Activated CD4-positive, alpha-beta T cell treated with anti-CD3 and anti-CD28 coated beads, Interleukin-2, amount 10 ng/mL, durations not matched to agents 24 days and 14 days (primary cell): Measurements from ENCODE around the gene TSSK3. TPM values are rescaled to one million over a fixed set of nuclear protein-coding genes. Genes with fewer than 3 reads are reported as not detected.

Source experiments
- DNase-seq: peaks from one replicate; pipeline ENCODE4 v3.0.0; 2022
- H3K27ac Mint-ChIP-seq: one replicate; pipeline ENCODE4 v1.8.0; 2022; ENCODE audit warnings: mild to moderate bottlenecking, mixed read lengths
- H3K27me3 Mint-ChIP-seq: one replicate; pipeline ENCODE4 v1.8.0; 2022; ENCODE audit warnings: mixed read lengths
- H3K36me3 Mint-ChIP-seq: one replicate; pipeline ENCODE4 v1.8.0; 2022; ENCODE audit warnings: low read depth, mild to moderate bottlenecking, mixed read lengths
- H3K4me1 Mint-ChIP-seq: one replicate; pipeline ENCODE4 v1.8.0; 2021; ENCODE audit warnings: mixed read lengths
- H3K4me3 Mint-ChIP-seq: one replicate; pipeline ENCODE4 v1.8.0; 2022; ENCODE audit warnings: mild to moderate bottlenecking, moderate library complexity, mixed read lengths
- H3K9me3 Mint-ChIP-seq: one replicate; pipeline ENCODE4 v1.8.0; 2021; ENCODE audit warnings: mixed read lengths
- intact Hi-C: fragments of 100-400 bp; cut with micrococcal nuclease; formaldehyde crosslinking; loops from one replicate; pipeline ENCODE4 v1.15.1; 2023
- total RNA-seq: library from RNA; stranded (reverse); gene quantifications from 2 replicates; pipeline ENCODE4 v1.2.3, GENCODE V29; 2022

Gene TSSK3
- total RNA-seq, 1 donor from 2014 or later = 2.3 TPM

- peaks cover 17% of the 10 kb centered on the region for H3K4me1 Mint-ChIP-seq
- H3K9me3 Mint-ChIP-seq = no peaks in the 10 kb centered on the region
- H3K27me3 Mint-ChIP-seq = peaks cover 10% of the 10 kb centered on the region
- peak; percentile 70 for DNase-seq
- H3K36me3 Mint-ChIP-seq = peaks cover 36% of the 10 kb centered on the region
- H3K4me3 Mint-ChIP-seq = peak overlapping the region; percentile 34
- intact Hi-C loops = no loop called here
- H3K27ac Mint-ChIP-seq = no peak overlapping the region
Measured at GRCh38 chr1:32361674-32362473, 465 bp upstream of the TSSK3 start.

- Mint-ChIP-seq H3K4me3 (no peak overlapping the region), H3K27ac (no peak overlapping the region), H3K4me1 (peaks cover 17% of the 10 kb centered on the region), H3K9me3 (no peaks in the 10 kb centered on the region), H3K27me3 (peaks cover 10% of the 10 kb centered on the region), H3K36me3 (peaks cover 45% of the 10 kb centered on the region)
- intact Hi-C loops = no loop called here
- DNase-seq = no peak
Measured at GRCh38 chr1:32363713-32364112, 1.4 kb downstream of the TSSK3 start.

GRCh38 chr1:32364836-32365235 is 2.5 kb downstream of the TSSK3 start:
- no peak overlapping the region for H3K27ac Mint-ChIP-seq
- H3K4me1 Mint-ChIP-seq = peaks cover 16% of the 10 kb centered on the region
- peaks cover 50% of the 10 kb centered on the region for H3K36me3 Mint-ChIP-seq
- H3K9me3 Mint-ChIP-seq = no peaks in the 10 kb centered on the region
- H3K4me3 Mint-ChIP-seq = no peak overlapping the region
- intact Hi-C loops = no loop called here
- no peak for DNase-seq
- peaks cover 10% of the 10 kb centered on the region for H3K27me3 Mint-ChIP-seq

DNA sequence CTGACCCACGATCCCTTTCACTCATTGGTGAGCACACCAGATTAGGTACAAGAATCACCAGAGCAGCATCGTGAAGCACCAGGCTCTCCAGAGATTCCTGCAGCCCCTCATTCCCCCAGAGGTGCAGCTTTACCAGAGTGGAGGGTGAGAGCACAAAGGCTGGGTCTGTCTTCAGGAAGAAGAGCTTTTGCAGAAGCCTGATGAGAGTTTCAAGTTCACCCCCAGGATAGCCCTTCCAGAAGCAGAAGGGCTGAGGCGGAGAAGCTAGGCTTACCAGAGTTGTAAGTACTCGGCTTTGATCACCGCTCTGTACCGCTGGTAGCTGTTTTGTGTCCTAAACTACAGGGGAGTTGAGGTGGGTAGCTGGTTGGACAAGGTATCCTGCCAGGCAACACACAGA is 3.1 kb downstream of the TSSK3 start:
- Mint-ChIP-seq H3K27ac (peak overlapping the region; percentile 41), H3K9me3 (no peaks in the 10 kb centered on the region), H3K36me3 (peaks cover 50% of the 10 kb centered on the region), H3K4me1 (peaks cover 13% of the 10 kb centered on the region), H3K27me3 (peaks cover 9% of the 10 kb centered on the region), H3K4me3 (no peak overlapping the region)
- no peak for DNase-seq
- intact Hi-C loops = no loop called here

- Mint-ChIP-seq H3K27ac (no peak overlapping the region), H3K36me3 (peaks cover 43% of the 10 kb centered on the region), H3K4me3 (no peak overlapping the region), H3K27me3 (no peaks in the 10 kb centered on the region), H3K4me1 (peaks cover 21% of the 10 kb centered on the region), H3K9me3 (no peaks in the 10 kb centered on the region)
- intact Hi-C loops = no loop called here
- DNase-seq = no peak
Measured at GRCh38 chr1:32367912-32368635, 5.7 kb downstream of the TSSK3 start.

DNA sequence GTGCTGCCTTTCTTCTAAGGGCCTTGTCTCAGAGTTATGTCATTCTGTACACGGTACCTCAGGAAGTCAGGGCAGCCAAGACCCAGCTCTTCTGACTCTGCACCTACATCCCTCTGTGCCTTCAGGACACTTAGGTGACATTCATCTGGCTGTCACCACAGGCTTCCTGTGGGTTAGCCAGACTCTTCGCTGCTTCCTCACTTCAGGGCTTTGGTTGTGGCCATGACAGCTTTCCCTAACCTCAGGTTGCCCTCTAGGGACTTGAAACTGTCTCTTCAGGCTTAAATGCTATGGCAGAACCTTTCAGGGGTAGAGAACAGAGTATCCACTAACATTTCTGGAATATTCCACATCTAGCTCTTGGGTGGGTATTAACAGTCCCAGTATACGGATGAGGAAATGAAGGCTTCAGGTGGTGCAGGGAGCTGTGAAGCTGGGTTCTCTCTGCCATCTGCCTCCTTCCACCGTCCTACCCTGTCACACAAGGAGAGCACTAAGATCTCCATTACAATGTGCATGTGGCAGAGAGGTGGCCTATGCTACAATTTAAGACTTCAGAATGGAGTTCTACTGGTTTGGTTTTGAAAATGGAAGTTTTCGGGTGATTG is 9.9 kb downstream of the TSSK3 start:
- Mint-ChIP-seq H3K27me3 (no peaks in the 10 kb centered on the region), H3K27ac (peak overlapping the region; percentile 60), H3K9me3 (no peaks in the 10 kb centered on the region), H3K4me3 (no peak overlapping the region), H3K4me1 (peaks cover 19% of the 10 kb centered on the region), H3K36me3 (peaks cover 42% of the 10 kb centered on the region)
- intact Hi-C loops = loop anchor here (1.0 kb wide), 1 partner anchor 157 kb away; no protein-coding TSS in a partner anchor
- DNase-seq = peak; percentile 91

DNA sequence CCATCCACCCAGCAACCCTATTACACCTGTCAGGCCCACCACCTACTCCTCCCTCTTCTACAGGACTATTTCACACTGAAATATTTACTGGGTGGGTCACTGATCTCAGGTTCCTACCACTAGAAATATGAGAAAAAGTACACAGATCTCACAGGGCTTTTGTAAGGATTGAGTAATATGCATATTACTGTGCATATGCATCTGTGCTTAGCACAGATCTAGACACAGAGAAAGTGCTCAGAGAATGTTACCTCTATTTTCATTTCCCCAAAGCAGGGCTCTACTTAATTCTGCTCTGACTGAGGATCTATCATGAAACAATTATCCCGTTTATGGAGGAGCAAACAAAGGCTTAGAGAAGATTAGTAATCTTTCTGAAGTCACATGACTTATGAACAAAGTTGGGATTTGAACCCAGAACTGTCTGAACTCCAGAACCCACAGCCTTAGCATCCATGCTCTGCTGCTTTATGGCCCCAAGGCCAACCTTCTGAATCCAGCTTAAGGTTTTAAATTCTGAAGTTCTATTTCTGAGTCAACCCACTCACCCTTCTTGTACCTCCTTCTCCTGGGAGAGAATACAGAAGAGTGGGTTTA is 11.8 kb downstream of the TSSK3 start:
- H3K27ac Mint-ChIP-seq = no peak overlapping the region

GRCh38 chr1:32376199-32376598 is 13.9 kb downstream of the TSSK3 start:
- no peaks in the 10 kb centered on the region for H3K27me3 Mint-ChIP-seq

More for the DNA sequence above, 11.8 kb downstream of the TSSK3 start:
- peaks cover 47% of the 10 kb centered on the region for H3K36me3 Mint-ChIP-seq
- peaks cover 19% of the 10 kb centered on the region for H3K4me1 Mint-ChIP-seq
- intact Hi-C loops = no loop called here
- H3K4me3 Mint-ChIP-seq = no peak overlapping the region
- no peaks in the 10 kb centered on the region for H3K9me3 Mint-ChIP-seq
- no peaks in the 10 kb centered on the region for H3K27me3 Mint-ChIP-seq
- DNase-seq = no peak

GRCh38 chr1:32377541-32378220 is 15.3 kb downstream of the TSSK3 start:
- Mint-ChIP-seq H3K4me3 (no peak overlapping the region), H3K27me3 (no peaks in the 10 kb centered on the region), H3K36me3 (peaks cover 56% of the 10 kb centered on the region)

More at GRCh38 chr1:32376199-32376598, 13.9 kb downstream of the TSSK3 start:
- no peak for DNase-seq
- no peaks in the 10 kb centered on the region for H3K9me3 Mint-ChIP-seq
- H3K36me3 Mint-ChIP-seq = peaks cover 55% of the 10 kb centered on the region
- H3K4me1 Mint-ChIP-seq = peaks cover 17% of the 10 kb centered on the region
- H3K27ac Mint-ChIP-seq = no peak overlapping the region
- H3K4me3 Mint-ChIP-seq = no peak overlapping the region
- intact Hi-C loops = no loop called here

DNA sequence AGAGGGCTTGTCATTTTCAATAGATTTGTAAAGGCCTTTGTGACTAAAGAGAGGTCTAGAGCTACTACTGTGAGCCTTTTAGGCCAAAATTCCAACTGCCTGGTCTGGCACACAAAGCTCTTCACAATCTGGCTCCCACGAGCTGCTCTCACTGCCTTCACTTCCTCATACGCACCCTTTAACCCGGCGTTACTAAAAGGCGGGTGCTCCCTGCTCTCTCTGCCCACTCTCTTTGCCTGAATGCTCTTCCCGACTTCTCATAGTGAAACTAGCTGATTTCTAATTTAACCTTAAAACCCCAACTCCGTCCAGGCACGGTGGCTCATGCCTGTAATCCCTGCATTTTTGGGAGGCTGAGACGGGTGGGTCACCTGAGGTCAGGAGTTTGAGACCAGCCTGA is 17.7 kb downstream of the TSSK3 start:
- Mint-ChIP-seq H3K27ac (no peak overlapping the region), H3K36me3 (peaks cover 52% of the 10 kb centered on the region)
- DNase-seq = no peak

More at GRCh38 chr1:32377541-32378220, 15.3 kb downstream of the TSSK3 start:
- Mint-ChIP-seq H3K9me3 (no peaks in the 10 kb centered on the region), H3K4me1 (peaks cover 5% of the 10 kb centered on the region), H3K27ac (peak overlapping the region; percentile 60)
- intact Hi-C loops = no loop called here
- DNase-seq = no peak

GRCh38 chr1:32386676-32387392 is 24.5 kb downstream of the TSSK3 start:
- no peaks in the 10 kb centered on the region for H3K27me3 Mint-ChIP-seq
- intact Hi-C loops = no loop called here
- H3K4me1 Mint-ChIP-seq = peaks cover 3% of the 10 kb centered on the region
- H3K36me3 Mint-ChIP-seq = peaks cover 27% of the 10 kb centered on the region
- no peak overlapping the region for H3K27ac Mint-ChIP-seq
- no peak overlapping the region for H3K4me3 Mint-ChIP-seq
- no peak for DNase-seq
- H3K9me3 Mint-ChIP-seq = no peaks in the 10 kb centered on the region

More for the DNA sequence above, 17.7 kb downstream of the TSSK3 start:
- no peak overlapping the region for H3K4me3 Mint-ChIP-seq
- H3K27me3 Mint-ChIP-seq = no peaks in the 10 kb centered on the region
- intact Hi-C loops = no loop called here
- H3K4me1 Mint-ChIP-seq = no peaks in the 10 kb centered on the region
- no peaks in the 10 kb centered on the region for H3K9me3 Mint-ChIP-seq

- intact Hi-C loops = no loop called here
- Mint-ChIP-seq H3K27ac (no peak overlapping the region), H3K4me3 (no peak overlapping the region), H3K36me3 (peaks cover 22% of the 10 kb centered on the region), H3K27me3 (no peaks in the 10 kb centered on the region), H3K4me1 (peaks cover 13% of the 10 kb centered on the region), H3K9me3 (no peaks in the 10 kb centered on the region)
- no peak for DNase-seq
Measured at GRCh38 chr1:32388641-32389040, 26.3 kb downstream of the TSSK3 start.
